HG03139 (cell line): Measurements from ENCODE around the gene GRK5.

Experiments used
- ATAC-seq: cut with Tn5 transposase; IDR thresholded peaks from one replicate; pipeline ENCODE4 v1.9.1; 2021; ENCODE audit not compliant: unreplicated experiment

The GRK5 gene

GRCh38 chr10:119337796-119338432, 130.5 kb downstream of the GRK5 start:
- ATAC-seq: no peak

DNA sequence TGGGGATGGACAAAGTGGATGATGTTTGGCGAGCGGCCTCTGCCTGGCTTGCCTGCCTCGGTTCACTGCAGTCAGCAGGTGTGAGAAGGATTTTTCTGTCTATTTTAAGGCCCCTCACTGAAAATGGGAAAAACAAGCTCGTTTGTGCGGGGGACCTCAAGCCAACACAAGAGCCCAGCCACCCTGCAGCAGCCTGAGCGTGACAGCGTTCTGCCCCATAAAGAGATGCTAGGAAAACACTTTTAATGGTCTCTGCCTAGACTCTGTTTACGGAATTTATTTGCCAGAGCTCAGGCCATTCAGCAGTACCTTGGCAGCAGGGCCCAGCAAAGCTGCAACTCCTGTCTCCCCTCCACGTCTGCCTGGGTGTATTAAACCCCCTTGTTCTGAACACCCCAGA, 131.7 kb downstream of the GRK5 start:
- ATAC-seq: no peak

DNA sequence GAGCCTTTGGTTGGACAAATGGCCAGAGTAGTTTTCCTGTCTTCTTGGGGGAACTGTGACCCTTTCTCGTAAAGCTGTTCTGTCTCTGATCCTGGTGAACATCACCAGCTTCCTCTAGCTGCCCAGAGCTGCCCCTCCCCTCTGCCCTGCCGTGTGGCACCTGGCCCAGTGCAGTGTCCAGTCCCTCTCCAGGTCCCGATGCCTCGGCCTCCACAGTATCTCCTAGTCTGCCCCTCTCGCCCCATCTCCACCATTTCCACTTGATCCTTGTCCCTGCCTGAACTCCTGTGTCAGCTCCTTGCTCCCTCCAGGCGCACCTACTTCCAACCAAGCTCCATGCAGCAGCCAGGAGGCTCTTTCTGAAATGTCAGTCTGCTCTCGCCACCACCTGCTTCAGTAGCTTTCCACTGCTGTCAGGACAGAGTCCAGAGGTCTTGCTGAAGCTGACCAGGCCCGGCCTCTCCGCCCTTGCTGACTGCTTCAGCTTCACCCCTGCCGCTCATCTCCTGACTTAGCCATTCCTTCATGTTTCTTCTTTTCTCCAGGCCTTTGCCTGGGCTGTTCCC, 133.6 kb downstream of the GRK5 start:
- no peak for ATAC-seq

DNA sequence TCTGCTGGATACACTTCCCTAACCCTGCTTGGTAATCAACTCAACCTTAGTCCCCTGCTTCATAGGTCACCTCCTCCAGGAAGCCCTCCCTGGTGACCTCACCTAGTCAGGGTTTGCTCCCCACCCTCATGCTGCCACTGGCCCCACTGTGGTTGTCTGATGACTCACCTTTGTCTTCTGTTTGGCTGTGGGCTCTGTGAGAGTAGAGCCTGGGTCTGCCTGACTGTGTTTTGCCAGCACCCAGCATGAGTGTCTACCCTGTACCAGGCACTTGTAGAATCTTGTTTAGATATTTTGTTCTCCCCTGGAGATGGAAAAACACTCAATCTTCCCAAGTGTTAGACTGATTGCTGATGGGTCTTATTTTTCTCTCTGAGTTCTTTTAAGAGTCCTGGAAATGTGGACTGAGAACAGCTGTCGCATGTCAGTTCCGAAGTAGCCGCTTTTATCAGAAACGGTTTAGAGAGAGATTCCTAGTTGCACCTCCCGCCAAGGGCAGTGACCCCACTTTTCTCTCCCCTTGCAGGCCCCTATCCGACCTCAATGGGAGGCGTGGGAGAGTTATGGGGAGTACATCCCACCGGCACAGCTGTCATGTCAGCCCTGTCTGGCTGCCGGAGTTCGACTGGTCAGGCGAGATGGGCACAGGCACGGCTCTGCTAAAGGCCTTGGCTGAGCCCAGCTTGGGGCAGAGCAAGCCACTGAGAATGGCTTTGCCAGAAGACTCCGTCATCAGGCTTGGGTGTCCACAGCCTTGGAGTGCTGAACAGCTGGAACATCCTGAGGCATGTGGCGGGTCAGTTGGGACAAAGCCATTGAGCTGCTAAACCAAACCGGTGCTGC, 134.3 kb downstream of the GRK5 start:
- no peak for ATAC-seq

- ATAC-seq: no peak
Measured at GRCh38 chr10:119342335-119342734, 135.0 kb downstream of the GRK5 start.

- ATAC-seq: no peak
Measured at GRCh38 chr10:119343011-119343601, 135.7 kb downstream of the GRK5 start.

DNA sequence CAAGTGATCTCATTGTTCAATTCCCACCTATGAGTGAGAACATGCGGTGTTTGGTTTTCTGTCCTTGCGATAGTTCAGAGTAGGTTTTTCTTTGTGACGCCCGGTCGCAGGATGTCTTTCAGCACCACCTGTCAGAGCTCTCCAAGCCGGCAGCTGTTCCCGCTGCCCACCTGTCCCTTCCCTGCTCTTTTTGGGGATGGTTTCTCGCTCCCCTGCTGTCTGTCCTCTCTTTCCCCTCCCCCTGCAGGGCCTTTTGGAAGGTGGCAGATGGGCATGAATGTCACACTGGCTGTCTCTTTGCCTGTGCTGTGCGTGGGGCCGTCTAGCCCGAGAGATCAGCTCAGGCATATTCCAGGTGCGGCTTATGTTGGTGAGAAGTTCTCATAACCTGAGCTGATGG, 137.0 kb downstream of the GRK5 start:
- ATAC-seq: no peak

- ATAC-seq: no peak
Measured at GRCh38 chr10:119346095-119346832, 138.9 kb downstream of the GRK5 start.

GRCh38 chr10:119347181-119347974, 140.0 kb downstream of the GRK5 start:
- no peak for ATAC-seq

- no peak for ATAC-seq
Measured at GRCh38 chr10:119348106-119348505, 140.7 kb downstream of the GRK5 start.

DNA sequence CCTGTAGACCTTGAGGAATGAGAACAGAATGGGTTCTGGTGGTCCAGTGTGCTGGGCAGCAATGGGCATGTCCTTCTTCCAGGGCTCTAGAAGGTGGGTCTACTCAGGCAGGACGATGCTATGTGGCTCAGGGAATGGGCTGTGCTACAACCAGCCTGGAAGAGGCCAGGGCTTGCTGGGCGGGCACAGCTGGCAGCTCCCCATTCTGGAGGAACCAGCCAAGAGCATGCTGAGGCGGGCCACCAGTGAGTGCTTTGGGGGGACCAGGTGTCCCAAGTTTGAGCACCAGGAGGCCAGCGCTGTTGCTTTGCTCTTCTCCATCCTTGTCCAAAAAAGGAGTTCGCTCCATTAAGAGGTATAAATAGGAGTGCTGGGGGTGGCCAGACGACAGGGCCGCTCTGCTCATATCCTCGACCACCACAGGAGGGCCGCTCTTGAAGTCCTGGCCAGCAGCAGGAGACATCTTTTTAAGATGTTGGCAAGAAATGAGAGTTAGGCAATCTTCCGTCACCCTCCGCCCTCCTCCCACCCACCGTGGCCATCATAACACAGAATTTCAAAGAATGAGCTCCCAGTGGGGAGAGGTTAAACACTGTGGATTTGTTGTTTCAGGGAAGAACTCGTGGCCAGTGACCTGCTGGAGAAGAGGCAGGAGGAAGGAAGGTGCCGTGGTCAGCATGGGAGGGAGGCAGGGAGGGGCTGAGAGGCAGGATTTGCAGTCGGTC, 141.3 kb downstream of the GRK5 start:
- ATAC-seq: no peak

GRCh38 chr10:119349341-119349740, 142.0 kb downstream of the GRK5 start:
- ATAC-seq: no peak

DNA sequence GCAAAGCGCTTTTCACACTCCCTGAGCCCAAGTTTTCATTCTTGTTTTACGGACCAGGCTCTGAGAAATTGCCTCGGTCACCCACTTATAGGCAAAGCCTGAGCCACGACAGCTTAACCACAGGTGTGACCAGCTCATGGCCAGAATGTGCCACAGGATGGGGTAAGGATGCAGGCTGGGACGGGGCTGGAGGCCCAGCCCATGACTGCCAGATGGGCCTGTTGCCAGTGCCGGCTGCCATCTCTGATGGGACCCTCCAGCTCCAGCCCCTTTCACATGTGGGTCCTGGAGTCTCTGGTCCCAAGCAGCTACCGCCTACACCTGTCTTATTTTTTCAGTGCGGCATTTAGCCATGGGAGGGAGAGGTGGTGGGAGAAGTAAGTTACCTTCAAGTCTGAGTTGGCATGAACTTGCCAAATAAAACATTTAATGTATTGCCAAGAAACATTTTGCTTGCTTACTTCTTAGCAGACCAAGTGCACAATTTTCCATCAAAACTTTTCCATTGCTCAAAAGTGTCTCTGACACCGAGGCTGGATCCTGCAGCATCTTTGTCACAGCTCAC, 142.6 kb downstream of the GRK5 start:
- no peak for ATAC-seq

DNA sequence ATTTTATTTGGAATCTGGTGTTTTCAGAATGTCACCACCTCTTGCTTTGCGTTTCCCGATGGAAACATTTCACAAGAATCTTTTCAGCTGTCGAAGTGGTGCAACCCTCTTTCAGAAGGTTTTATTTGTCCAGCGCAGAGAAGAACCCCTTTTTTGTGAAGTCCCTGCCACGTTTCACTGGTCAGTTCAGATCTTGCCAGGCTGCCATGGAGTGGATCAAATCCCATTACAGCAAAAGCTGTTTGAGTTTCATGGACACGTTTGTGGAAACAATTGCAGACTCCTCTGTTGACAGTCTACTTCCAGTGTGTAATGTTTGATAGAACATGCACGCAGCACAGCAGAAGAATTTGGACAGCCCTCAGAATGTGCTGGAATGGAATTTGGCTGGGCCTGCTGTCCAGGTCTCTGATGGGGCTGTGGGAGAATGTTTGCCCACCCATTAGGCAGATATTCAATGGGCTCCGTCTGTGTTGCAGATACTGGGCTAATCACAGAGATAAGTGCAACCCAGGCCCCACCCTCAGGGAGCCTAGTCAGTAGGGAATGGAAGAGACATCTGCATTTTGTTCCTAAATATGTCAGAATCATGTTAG, 143.2 kb downstream of the GRK5 start:
- ATAC-seq: no peak

DNA sequence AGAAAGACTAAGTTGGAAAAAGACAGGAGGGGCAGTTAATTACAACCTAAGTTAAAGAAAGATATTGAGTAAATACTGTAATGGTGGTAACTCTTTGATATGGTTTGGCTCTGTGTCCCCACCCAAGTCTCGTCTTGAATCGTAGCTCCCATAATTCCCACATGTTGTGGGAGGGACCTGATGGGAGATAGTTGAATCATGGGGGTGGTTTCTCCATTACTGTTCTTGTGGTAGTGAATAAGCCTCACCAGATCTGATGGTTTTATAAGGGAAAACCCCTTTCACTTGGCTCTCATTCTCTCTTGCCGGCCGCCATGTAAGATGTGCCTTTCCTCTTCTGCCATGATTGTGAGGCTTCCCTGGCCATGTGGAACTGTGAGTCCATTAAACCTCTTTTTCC, 143.8 kb downstream of the GRK5 start:
- ATAC-seq: no peak

DNA sequence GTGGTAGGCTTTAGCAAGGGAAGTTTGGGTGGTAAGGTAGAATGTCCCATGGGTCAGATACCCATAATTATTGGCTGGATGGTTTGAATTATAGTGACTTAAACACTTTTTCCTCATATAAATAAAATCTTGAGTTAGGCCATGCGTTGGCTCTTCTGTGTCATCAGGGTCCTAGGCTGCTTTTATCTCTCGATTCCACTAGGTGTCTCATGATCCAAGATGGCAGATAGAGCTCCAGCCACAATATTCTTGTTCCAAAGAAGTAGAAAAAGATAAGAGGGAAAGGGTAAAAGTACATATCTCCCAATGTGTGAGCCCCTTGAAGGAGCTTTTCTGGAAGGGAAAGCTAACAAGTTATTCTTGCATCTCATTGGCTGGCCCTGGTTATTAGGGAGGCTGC, 144.7 kb downstream of the GRK5 start:
- ATAC-seq: no peak

DNA sequence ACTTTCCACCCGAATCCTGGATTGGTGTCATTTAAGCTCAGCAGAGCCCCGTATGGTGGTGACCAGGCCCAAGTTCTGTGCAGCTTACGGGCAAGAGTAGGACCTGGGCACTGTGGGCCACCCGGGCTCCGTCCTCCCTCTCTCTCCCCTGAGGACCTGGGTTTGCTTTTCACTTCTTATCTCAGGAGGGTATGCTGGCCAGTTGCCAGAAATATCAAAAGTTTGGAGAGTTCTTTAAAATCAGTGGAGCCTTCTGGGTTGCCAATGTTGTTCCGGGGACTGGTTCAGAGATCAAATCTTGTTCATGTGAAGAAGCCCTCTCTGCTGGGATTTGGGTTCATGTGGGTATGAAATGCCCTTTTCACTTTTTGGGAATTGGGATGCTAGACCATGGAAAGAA, 145.4 kb downstream of the GRK5 start:
- no peak for ATAC-seq

DNA sequence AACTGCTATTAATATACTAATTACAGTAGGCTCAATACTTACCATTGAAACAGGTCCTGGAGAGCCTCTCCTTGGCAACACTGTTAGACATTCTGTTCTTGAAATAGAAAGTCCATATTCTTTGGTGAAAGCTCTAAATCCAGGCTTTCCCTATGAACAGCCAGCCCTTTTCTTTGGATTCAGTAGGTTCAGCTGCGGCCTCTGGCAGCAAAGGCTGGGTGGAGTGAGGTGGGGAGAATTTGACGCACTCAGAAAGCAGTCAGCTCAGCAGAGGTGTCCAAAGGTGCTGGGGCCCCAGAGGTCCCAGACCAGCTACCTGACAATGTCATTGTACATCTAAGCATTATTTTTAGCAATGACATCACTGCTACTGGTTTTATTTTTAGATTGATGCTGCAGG, 146.1 kb downstream of the GRK5 start:
- no peak for ATAC-seq

DNA sequence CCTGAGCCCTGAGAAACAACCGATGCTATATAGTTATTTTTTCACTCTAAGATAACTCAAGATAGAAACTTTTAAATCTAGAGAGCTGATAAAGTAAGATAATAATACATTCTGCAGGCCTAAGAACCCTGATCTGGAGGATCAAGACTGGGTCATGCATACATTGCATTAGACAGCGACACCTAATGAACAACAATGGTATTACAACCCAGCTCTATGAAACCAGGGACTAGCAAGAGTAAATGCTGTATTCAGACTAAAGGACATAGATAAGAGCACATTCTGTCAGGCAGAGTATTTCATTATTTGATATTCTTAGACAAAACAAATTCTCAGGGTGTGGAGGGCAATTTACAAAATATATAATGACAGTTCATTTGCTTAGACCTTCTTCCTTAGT, 148.6 kb downstream of the GRK5 start:
- no peak for ATAC-seq
